ENCODE results near the gene GARIN3.

DNA sequence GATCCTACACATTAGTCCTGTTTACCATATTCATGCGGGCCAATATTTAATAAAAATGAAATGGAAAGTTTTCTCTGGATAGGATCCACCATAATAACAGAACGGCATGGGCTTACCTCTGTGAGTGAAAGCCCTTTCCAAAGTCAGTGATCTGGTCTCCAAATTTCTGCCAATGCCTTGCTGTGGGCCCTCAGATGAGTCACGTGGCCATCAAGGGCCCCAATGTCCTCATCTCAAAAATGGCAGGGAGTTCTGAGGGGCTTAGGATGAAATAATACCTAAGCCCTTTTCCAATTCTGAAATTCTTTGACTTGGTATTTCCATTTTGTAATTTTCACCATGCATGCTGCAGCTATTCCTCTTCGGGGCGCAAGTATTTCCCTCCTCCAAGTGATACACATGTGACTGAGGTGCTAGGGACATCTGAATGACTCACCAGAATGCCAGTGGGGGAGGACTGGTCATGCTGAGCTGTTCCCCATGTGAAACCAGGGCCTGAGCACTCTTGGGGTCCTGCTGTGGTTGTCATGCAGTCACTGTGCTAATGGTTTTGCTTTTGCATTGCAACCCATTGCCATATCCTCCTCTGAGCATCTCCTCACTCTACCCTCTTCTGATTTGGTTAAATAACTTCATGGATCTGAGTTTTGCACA is 49.6 kb upstream of the GARIN3 start:
- TF ChIP-seq POLR2AphosphoS5 (IDR thresholded peaks at IDR 0.05) (no peak), POLR2A (IDR thresholded peaks at IDR 0.05) (no peak)
